ENCODE measurements around the gene DYRK4.

GRCh38 chr12:4621511-4621910 is 59.5 kb downstream of the DYRK4 start:
- TF ChIP-seq TAF1 (IDR thresholded peaks at IDR 0.05; ENCODE audit: borderline replicate concordance, insufficient read depth, low read length): no peak
- TF ChIP-seq REST (IDR thresholded peaks at IDR 0.05; ENCODE audit: insufficient read depth in 1 of 2, low read depth in 2 of 2, low read length in 2 of 2): no peak
- no peak for TF ChIP-seq POLR2AphosphoS5 (IDR thresholded peaks at IDR 0.05; ENCODE audit: low read depth, low read length)
- no peak for TF ChIP-seq SIN3A (IDR thresholded peaks at IDR 0.05; ENCODE audit: borderline replicate concordance, insufficient read depth, low read length)

Data from PFSK-1 (cell line).